HG03175 (cell line): Measurements from ENCODE around the gene PKNOX2.

Experiments used
- ATAC-seq: cut with Tn5 transposase; IDR thresholded peaks from one replicate; pipeline ENCODE4 v1.9.1; 2021; ENCODE audit warnings: mild to moderate bottlenecking, moderate library complexity; ENCODE audit not compliant: unreplicated experiment

The PKNOX2 gene

GRCh38 chr11:125305345-125305744, 140.8 kb downstream of the PKNOX2 start:
- ATAC-seq, result no peak

- no peak for ATAC-seq
These were observed 141.9 kb downstream of the PKNOX2 start for GRCh38 chr11:125306476-125306875.

GRCh38 chr11:125308246-125308645, 143.7 kb downstream of the PKNOX2 start:
- ATAC-seq, result no peak

GRCh38 chr11:125312391-125312790, 147.8 kb downstream of the PKNOX2 start:
- no peak for ATAC-seq

- ATAC-seq, result no peak
These were observed 148.3 kb downstream of the PKNOX2 start for GRCh38 chr11:125312812-125313211.

GRCh38 chr11:125313271-125314219, 149.0 kb downstream of the PKNOX2 start:
- ATAC-seq, result no peak

GRCh38 chr11:125314276-125315078, 149.9 kb downstream of the PKNOX2 start:
- ATAC-seq, result no peak

- ATAC-seq, result no peak
These were observed 150.7 kb downstream of the PKNOX2 start for GRCh38 chr11:125315079-125315740.

- ATAC-seq, result no peak
These were observed 152.9 kb downstream of the PKNOX2 start for GRCh38 chr11:125317416-125317815.

GRCh38 chr11:125319649-125320048, 155.1 kb downstream of the PKNOX2 start:
- ATAC-seq, result no peak

- no peak for ATAC-seq
These were observed 156.0 kb downstream of the PKNOX2 start for GRCh38 chr11:125320347-125321076.

GRCh38 chr11:125322289-125322688, 157.7 kb downstream of the PKNOX2 start:
- no peak for ATAC-seq

- no peak for ATAC-seq
These were observed 160.6 kb downstream of the PKNOX2 start for GRCh38 chr11:125325196-125325595.

- ATAC-seq, result no peak
These were observed 161.6 kb downstream of the PKNOX2 start for GRCh38 chr11:125326126-125326525.

- no peak for ATAC-seq
These were observed 163.1 kb downstream of the PKNOX2 start for GRCh38 chr11:125327518-125328224.

- no peak for ATAC-seq
These were observed 163.7 kb downstream of the PKNOX2 start for GRCh38 chr11:125328225-125328580.

- no peak for ATAC-seq
These were observed 165.2 kb downstream of the PKNOX2 start for GRCh38 chr11:125329786-125330185.

- no peak for ATAC-seq
These were observed 166.1 kb downstream of the PKNOX2 start for GRCh38 chr11:125330462-125331325.
